Glutamatergic neuron (in vitro differentiated cells): ENCODE results near the gene SPI1. TPM values are rescaled to one million over a fixed set of nuclear protein-coding genes. Genes with fewer than 3 reads are reported as not detected.

Experiments
- DNase-seq: peaks from one replicate; pipeline ENCODE4 v3.0.0; 2022
- H3K27ac Mint-ChIP-seq: one replicate; pipeline ENCODE4 v1.8.0; 2020; ENCODE audit warnings: mild to moderate bottlenecking, mixed read lengths, inconsistent platforms; ENCODE audit not compliant: unreplicated experiment
- H3K27me3 Mint-ChIP-seq: one replicate; pipeline ENCODE4 v1.8.0; 2020; ENCODE audit warnings: mild to moderate bottlenecking, moderate library complexity, mixed read lengths, inconsistent platforms; ENCODE audit not compliant: unreplicated experiment
- H3K36me3 Mint-ChIP-seq: one replicate; pipeline ENCODE4 v1.8.0; 2020; ENCODE audit warnings: mild to moderate bottlenecking, mixed read lengths, inconsistent platforms; ENCODE audit not compliant: unreplicated experiment
- H3K4me1 Mint-ChIP-seq: one replicate; pipeline ENCODE4 v1.8.0; 2020; ENCODE audit warnings: mild to moderate bottlenecking, low read depth, mixed read lengths, inconsistent platforms; ENCODE audit not compliant: unreplicated experiment
- H3K4me3 Mint-ChIP-seq: one replicate; pipeline ENCODE4 v1.8.0; 2020; ENCODE audit warnings: mild to moderate bottlenecking, mixed read lengths, inconsistent platforms; ENCODE audit not compliant: unreplicated experiment
- H3K9me3 Mint-ChIP-seq: one replicate; pipeline ENCODE4 v1.8.0; 2020; ENCODE audit warnings: mild to moderate bottlenecking, moderate library complexity, mixed read lengths, inconsistent platforms; ENCODE audit not compliant: unreplicated experiment
- CTCF ChIP-seq: fragments of 200-600 bp; sonication (generic); IDR thresholded peaks from one replicate; pipeline ENCODE4 v1.5.0; 2021; ENCODE audit not compliant: partially characterized antibody, unreplicated experiment
- total RNA-seq: library from RNA; stranded (reverse); fragmentation: NEBNext Ultra II Directional; extraction: Animal tissue kit (Norgen Biotek cat#: 25700); gene quantifications from one replicate; pipeline ENCODE4 v1.2.1, GENCODE V29; 2021; ENCODE audit not compliant: unreplicated experiment

SPI1 gene
- total RNA-seq, 1 donor from 2014 or later = not detected

GRCh38 chr11:47390422-47390760 lies 12.0 kb upstream of the SPI1 start:
- Mint-ChIP-seq H3K36me3 (no peaks in the 10 kb centered on the region), H3K4me1 (peaks cover 4% of the 10 kb centered on the region), H3K9me3 (peaks cover 2% of the 10 kb centered on the region), H3K4me3 (no peak overlapping the region), H3K27me3 (peaks cover 3% of the 10 kb centered on the region), H3K27ac (no peak overlapping the region)
- no peak for DNase-seq
- no peak for TF ChIP-seq CTCF

DNA sequence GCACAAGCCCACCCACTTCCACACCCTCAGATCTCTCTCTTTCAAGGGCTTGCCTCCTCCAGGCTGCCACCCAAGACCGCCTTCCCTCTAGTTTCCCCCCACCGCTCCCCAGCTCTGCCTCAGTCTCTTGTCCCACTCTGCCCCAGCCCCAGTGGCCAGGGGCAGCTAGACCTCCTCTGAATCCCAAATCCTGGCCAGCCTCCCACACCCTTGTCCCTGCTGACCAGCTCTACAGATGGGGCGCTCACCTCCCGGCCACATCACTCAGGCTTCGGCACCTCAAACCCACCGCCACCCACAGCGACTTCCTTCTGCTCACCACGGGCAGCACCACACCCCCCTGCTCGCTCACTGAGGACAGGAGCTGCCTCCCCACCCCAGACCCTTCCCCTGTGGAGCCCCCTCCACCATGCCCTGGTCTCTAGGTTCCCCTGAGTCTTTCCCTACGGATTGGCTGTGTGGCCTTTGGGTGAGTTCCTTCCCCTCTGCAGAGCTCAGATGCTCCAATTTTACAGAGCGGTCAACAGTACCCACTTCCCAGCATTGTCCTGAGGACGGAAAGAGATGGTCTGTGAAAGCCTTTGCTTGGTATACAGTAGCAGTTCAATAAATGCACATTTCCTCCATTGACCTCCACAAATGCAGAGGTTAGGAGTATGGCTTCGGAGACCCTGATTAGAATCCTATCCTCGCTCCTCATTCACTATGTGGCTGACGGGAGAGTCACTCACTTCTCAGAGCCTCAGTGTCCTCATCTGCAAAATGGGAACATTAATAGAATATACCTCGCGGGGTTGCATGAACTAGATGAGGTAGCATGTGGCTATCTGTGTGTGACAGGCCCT lies 11.5 kb upstream of the SPI1 start:
- no peak overlapping the region for H3K27ac Mint-ChIP-seq

GRCh38 chr11:47388697-47389576 lies 10.6 kb upstream of the SPI1 start:
- H3K36me3 Mint-ChIP-seq = no peaks in the 10 kb centered on the region
- peaks cover 4% of the 10 kb centered on the region for H3K4me1 Mint-ChIP-seq
- H3K4me3 Mint-ChIP-seq = no peak overlapping the region
- no peak for DNase-seq
- TF ChIP-seq CTCF = no peak
- H3K27ac Mint-ChIP-seq = no peak overlapping the region
- peaks cover 2% of the 10 kb centered on the region for H3K27me3 Mint-ChIP-seq
- peaks cover 2% of the 10 kb centered on the region for H3K9me3 Mint-ChIP-seq

More for the DNA sequence above, 11.5 kb upstream of the SPI1 start:
- H3K36me3 Mint-ChIP-seq = no peaks in the 10 kb centered on the region
- H3K4me3 Mint-ChIP-seq = no peak overlapping the region
- H3K4me1 Mint-ChIP-seq = peaks cover 4% of the 10 kb centered on the region
- H3K9me3 Mint-ChIP-seq = peaks cover 2% of the 10 kb centered on the region
- no peak for TF ChIP-seq CTCF
- no peak for DNase-seq
- peaks cover 3% of the 10 kb centered on the region for H3K27me3 Mint-ChIP-seq

DNA sequence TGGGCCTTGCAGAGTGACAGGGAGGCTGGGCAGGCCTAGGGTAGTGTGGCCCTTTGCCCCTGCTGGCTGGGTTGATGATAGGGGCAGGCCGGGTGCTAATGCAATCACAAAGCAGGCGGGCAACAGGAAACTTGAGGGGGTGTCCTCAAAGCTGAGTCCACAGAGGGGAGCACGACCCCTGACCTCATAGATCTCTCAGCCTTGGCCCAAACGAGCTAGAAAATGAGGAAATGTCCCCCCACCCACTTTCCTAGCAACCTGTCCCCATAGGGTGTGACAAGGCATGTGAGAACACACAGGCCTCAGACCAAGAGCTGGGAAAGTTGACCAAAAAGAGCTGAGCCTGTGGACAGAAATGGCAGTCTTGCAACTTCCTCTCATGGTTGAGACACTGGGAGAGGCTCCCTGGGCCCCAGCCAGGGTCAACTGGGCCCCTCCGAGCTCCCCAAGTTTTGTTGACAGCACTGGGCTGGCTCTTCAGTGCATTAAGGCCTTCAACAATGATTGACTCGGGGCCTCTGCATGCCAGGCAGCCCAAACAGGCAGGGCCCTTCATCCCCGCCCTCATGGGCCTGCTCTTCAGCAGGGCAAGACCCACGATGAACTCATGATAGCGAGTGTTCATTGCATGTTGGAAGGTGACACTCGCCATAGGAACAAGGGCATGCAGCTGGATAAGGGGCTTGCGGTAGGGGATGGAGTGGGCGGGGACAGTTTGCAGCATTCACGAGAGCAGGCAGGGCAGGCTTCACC lies 9.8 kb upstream of the SPI1 start:
- Mint-ChIP-seq H3K9me3 (peaks cover 2% of the 10 kb centered on the region), H3K4me1 (peaks cover 4% of the 10 kb centered on the region), H3K27ac (no peak overlapping the region), H3K36me3 (no peaks in the 10 kb centered on the region), H3K27me3 (peaks cover 2% of the 10 kb centered on the region), H3K4me3 (no peak overlapping the region)
- no peak for TF ChIP-seq CTCF
- DNase-seq = no peak
